Ishikawa (cell line): Measurements from ENCODE around the gene TTC27.

ENCODE experiments used
- CEBPB ChIP-seq: IDR thresholded peaks from 2 replicates; pipeline ENCODE4 v1.6.1; 2012
- CREB1 ChIP-seq: IDR thresholded peaks from 2 replicates; pipeline ENCODE4 v1.6.1; 2012; ENCODE audit warnings: low read depth
- EGR1 ChIP-seq: IDR thresholded peaks from 2 replicates; pipeline ENCODE4 v1.6.1; 2012
- EP300 ChIP-seq: IDR thresholded peaks from 2 replicates; pipeline ENCODE4 v1.6.1; 2012; ENCODE audit warnings: borderline replicate concordance
- FOXM1 ChIP-seq: IDR thresholded peaks from 2 replicates; pipeline ENCODE4 v1.6.1; 2012; ENCODE audit warnings: low read depth, borderline replicate concordance
- NFIC ChIP-seq: IDR thresholded peaks from 2 replicates; pipeline ENCODE4 v1.6.1; 2012
- RAD21 ChIP-seq: IDR thresholded peaks from 2 replicates; pipeline ENCODE4 v1.6.1; 2012; ENCODE audit warnings: low read depth
- TAF1 ChIP-seq: IDR thresholded peaks from 2 replicates; pipeline ENCODE4 v1.6.1; 2012; ENCODE audit warnings: low read depth, mild to moderate bottlenecking
- TCF12 ChIP-seq: IDR thresholded peaks from 2 replicates; pipeline ENCODE4 v1.6.1; 2012; ENCODE audit warnings: low read depth
- TEAD4 ChIP-seq: IDR thresholded peaks from 2 replicates; pipeline ENCODE4 v1.6.1; 2012
- YY1 ChIP-seq: IDR thresholded peaks from 2 replicates; pipeline ENCODE4 v1.6.1; 2012; ENCODE audit warnings: low read depth
- ZBTB7A ChIP-seq: IDR thresholded peaks from 2 replicates; pipeline ENCODE4 v1.6.1; 2012; ENCODE audit warnings: low read depth
- TF ChIP-seq, protein P1 (sequence below): IDR thresholded peaks from 2 replicates; pipeline ENCODE4 v1.6.1; 2012
- TF ChIP-seq, protein P2 (sequence below): IDR thresholded peaks from 2 replicates; pipeline ENCODE4 v1.6.1; 2012; ENCODE audit warnings: low read depth, mild to moderate bottlenecking
- TF ChIP-seq, protein P3 (sequence below): IDR thresholded peaks from 2 replicates; pipeline ENCODE4 v1.6.1; 2012

TTC27 gene

DNA sequence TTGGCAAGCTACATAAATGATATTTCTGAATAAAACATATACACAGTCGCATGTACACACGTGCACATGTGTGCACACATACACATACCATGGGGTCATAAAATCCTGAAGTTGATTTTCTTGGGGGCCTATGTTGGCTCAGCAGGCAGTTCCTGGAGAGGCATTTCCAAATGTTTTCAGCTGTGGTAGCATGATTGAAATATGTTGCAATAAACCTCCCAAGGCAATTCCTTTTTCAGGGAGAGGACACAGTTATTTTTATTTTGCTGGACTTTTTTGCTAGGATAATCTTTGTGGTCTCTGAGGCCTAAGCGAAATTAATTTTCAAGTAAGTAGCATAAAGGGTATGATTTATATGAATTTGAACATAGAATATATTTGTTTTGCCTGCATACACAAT, 192.2 kb downstream of the TTC27 start:
- TF ChIP-seq ZBTB7A (no peak), TAF1 (no peak), RAD21 (no peak), YY1 (no peak), CEBPB (no peak), TEAD4 (no peak), NFIC (no peak), FOXM1 (no peak), CREB1 (no peak), EP300 (no peak), EGR1 (no peak), TCF12 (no peak)
- TF ChIP-seq, protein P1, sequence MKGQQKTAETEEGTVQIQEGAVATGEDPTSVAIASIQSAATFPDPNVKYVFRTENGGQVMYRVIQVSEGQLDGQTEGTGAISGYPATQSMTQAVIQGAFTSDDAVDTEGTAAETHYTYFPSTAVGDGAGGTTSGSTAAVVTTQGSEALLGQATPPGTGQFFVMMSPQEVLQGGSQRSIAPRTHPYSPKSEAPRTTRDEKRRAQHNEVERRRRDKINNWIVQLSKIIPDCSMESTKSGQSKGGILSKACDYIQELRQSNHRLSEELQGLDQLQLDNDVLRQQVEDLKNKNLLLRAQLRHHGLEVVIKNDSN: no peak
- TF ChIP-seq, protein P2, sequence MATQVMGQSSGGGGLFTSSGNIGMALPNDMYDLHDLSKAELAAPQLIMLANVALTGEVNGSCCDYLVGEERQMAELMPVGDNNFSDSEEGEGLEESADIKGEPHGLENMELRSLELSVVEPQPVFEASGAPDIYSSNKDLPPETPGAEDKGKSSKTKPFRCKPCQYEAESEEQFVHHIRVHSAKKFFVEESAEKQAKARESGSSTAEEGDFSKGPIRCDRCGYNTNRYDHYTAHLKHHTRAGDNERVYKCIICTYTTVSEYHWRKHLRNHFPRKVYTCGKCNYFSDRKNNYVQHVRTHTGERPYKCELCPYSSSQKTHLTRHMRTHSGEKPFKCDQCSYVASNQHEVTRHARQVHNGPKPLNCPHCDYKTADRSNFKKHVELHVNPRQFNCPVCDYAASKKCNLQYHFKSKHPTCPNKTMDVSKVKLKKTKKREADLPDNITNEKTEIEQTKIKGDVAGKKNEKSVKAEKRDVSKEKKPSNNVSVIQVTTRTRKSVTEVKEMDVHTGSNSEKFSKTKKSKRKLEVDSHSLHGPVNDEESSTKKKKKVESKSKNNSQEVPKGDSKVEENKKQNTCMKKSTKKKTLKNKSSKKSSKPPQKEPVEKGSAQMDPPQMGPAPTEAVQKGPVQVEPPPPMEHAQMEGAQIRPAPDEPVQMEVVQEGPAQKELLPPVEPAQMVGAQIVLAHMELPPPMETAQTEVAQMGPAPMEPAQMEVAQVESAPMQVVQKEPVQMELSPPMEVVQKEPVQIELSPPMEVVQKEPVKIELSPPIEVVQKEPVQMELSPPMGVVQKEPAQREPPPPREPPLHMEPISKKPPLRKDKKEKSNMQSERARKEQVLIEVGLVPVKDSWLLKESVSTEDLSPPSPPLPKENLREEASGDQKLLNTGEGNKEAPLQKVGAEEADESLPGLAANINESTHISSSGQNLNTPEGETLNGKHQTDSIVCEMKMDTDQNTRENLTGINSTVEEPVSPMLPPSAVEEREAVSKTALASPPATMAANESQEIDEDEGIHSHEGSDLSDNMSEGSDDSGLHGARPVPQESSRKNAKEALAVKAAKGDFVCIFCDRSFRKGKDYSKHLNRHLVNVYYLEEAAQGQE: no peak
- TF ChIP-seq, protein P3, sequence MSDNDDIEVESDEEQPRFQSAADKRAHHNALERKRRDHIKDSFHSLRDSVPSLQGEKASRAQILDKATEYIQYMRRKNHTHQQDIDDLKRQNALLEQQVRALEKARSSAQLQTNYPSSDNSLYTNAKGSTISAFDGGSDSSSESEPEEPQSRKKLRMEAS: no peak

DNA sequence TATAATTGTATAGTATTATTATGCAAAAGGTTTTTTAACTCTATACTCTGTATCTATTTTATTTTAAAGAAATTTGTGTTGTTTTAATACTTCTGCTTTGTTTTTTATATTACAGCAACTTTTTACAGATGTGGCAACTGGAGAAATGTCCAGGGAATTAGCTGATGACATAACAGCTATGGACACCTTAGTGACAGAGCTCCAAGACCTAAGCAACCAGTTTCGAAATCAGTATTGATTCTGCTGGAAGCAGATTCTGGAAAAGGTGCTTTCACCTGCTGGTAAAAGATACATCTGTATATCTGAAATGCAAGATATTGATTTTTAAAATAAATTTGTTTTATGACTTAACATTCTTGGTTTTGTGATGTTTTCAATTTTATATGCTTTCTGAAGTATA, 192.9 kb downstream of the TTC27 start:
- TF ChIP-seq CEBPB (no peak), ZBTB7A (no peak), YY1 (no peak), TCF12 (no peak), EGR1 (no peak), RAD21 (no peak)
- TF ChIP-seq, protein P1: no peak
- TF ChIP-seq, protein P3: no peak
- TF ChIP-seq, protein P2: no peak

DNA sequence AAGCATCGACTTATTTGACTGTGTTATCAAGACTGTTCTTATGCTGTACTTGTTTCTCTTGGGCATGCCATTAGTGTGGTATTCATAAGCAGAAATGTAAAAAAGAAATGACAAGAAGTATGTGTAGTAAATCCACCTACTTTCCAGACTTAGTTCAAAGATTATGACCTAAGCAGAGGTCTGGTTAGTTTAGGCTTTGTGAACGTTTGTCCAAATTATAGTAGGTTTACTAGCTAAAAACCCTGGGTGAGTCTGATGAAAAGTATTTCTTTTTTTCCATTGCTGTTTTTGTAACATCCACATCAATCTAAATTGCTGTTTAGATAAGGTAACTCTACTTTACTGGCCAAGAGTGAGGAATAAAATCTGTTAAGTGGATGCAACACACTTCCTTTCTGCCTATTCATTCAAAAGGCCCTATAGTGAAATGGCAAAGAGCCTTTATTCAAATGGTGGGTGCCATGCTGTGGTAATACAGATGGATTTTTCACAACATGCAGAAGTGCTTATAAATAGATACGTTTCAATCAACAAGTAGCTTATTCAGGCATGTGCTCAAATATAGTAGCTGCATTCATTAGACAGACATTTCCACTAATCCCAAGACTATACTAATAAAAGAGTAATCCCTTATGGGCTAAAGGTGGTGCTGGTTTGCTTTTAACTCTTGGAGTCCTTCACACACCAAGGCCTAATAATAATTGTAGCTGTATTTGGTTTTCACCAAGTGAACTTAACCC, 196.4 kb downstream of the TTC27 start:
- no peak for TF ChIP-seq CREB1
- no peak for TF ChIP-seq EGR1
- no peak for TF ChIP-seq TAF1
- TF ChIP-seq, protein P1: no peak
- TF ChIP-seq TCF12: no peak
- TF ChIP-seq, protein P2: no peak
- TF ChIP-seq RAD21: no peak
- no peak for TF ChIP-seq YY1
- no peak for TF ChIP-seq FOXM1
- no peak for TF ChIP-seq EP300
- TF ChIP-seq NFIC: no peak
- TF ChIP-seq, protein P3: no peak
- TF ChIP-seq TEAD4: no peak
- TF ChIP-seq ZBTB7A: no peak
- TF ChIP-seq CEBPB: no peak
